Vein endothelial cell (primary cell): Measurements from ENCODE around the gene RXFP1. TPM values are rescaled to one million over a fixed set of nuclear protein-coding genes. Genes with fewer than 3 reads are reported as not detected.

ENCODE experiments used
- small RNA-seq: library from RNA; depleted of rRNA; stranded (forward); fragments of <200 nt; gene quantifications from one replicate; pipeline ENCODE3, GENCODE V24; 2012
- total RNA-seq: library from RNA; depleted of rRNA; stranded (reverse); fragments of >200 nt; gene quantifications from 2 replicates; pipeline ENCODE4 v1.2.3, GENCODE V29; 2012

RXFP1 gene
- not detected in 2 replicates for total RNA-seq

GRCh38 chr4:158521484-158522088, at the start of gene RXFP1:
Gene RXFP1, plus strand, starts transcription at chr4:158521882. Its CDS starts 95 bp downstream, at chr4:158521977.

DNA sequence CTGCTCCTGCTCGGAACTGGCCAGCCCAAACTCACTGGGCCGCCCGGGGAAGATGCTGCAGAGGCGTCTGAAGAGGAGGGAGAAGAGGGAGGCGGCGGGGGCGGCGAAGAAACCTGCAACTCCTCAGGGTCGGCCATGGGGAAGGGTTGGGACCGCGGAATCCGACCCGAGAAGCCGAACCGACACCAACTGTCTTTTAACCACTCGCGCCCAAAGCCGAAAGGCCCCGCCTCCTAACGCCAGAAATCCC, 149.9 kb downstream of the RXFP1 start, which contains the start of gene C4orf46:
C4orf46 (minus strand) TSS at position 223 of the 250 bp plus-strand sequence; CDS start at position 137, 86 bp downstream.

GRCh38 chr4:158671915-158672806, 150.5 kb downstream of the RXFP1 start, which contains the start of gene ETFDH:
Gene ETFDH, plus strand, starts transcription at chr4:158672296. Its CDS starts 161 bp downstream, at chr4:158672457.

Small RNA genes lying within 50 kb of the gene (small RNA-seq; reads per million reads assigned to genes)
- gene RF00012: not detected

Other genes starting within 250 kb of the RXFP1 start
- 14.0 and 25.8 TPM in 2 replicates for gene C4orf46, start 150.0 kb downstream of the RXFP1 start, total RNA-seq
- 11.1 and 14.5 TPM in 2 replicates for gene ETFDH, start 150.4 kb downstream of the RXFP1 start, total RNA-seq
- 11.1 and 15.0 TPM in 2 replicates for gene PPID, start 201.5 kb downstream of the RXFP1 start, total RNA-seq
- 18.2 and 21.9 TPM in 2 replicates for gene FNIP2, start 247.1 kb downstream of the RXFP1 start, total RNA-seq